PC-3 (cell line): ENCODE results near the gene HMCN1. TPM values are rescaled to one million over a fixed set of nuclear protein-coding genes. Genes with fewer than 3 reads are reported as not detected.

Experiments
- ATAC-seq: fragments of 200-7000 bp; cut with Tn5 transposase; 2 replicates; pipeline ENCODE4 v1.9.1; 2020; ENCODE audit warnings: mild to moderate bottlenecking, moderate library complexity
- BruUV-seq: library from RNA; stranded (reverse); fragments of 400-500 nt; replicated peaks from 2 replicates; lab custom pipeline; 2021; lab: Mats Ljungman, UMichigan
- CTCF ChIA-PET: fragments of 300-600 bp; sonication (Branson Sonifier 250); formaldehyde crosslinking; loops from one replicate; lab custom pipeline; 2022; ENCODE audit warnings: antibody characterized with exemption; lab: Charles Lee
- POLR2A ChIA-PET: fragments of 300-600 bp; sonication (Branson Sonifier 250); formaldehyde crosslinking; loops from one replicate; lab custom pipeline; 2022; ENCODE audit warnings: antibody characterized with exemption; ENCODE audit not compliant: unreplicated experiment; lab: Charles Lee
- DNase-seq: peaks from one replicate; pipeline ENCODE4 v3.0.0-alpha.2; 2015
- H2AFZ ChIP-seq: fragments of 300-600 bp; sonication (generic); 2 replicates; pipeline ENCODE4 v1.6.0; 2016; ENCODE audit warnings: antibody characterized with exemption, low read length
- H3F3A ChIP-seq: fragments of 300-600 bp; sonication (generic); one replicate; pipeline ENCODE4 v1.6.0; 2017; ENCODE audit warnings: antibody characterized with exemption, low read length, control low read depth, mild to moderate bottlenecking; ENCODE audit not compliant: unreplicated experiment
- H3K27ac ChIP-seq: fragments of 300-600 bp; sonication (generic); 2 replicates; pipeline ENCODE4 v1.5.1; 2016; ENCODE audit warnings: mild to moderate bottlenecking, low read length
- H3K27me3 ChIP-seq: fragments of 300-600 bp; sonication (generic); 2 replicates; pipeline ENCODE4 v1.6.1; 2016; ENCODE audit warnings: low read length, mixed read lengths
- H3K36me3 ChIP-seq: fragments of 300-600 bp; sonication (generic); 2 replicates; pipeline ENCODE4 v1.6.1; 2016; ENCODE audit warnings: low read depth, mixed run types, low read length, mixed read lengths
- H3K4me1 ChIP-seq: fragments of 300-600 bp; sonication (generic); 2 replicates; pipeline ENCODE4 v1.5.1; 2016; ENCODE audit warnings: low read length; ENCODE audit not compliant: insufficient read depth
- H3K4me2 ChIP-seq: fragments of 300-600 bp; sonication (generic); 2 replicates; pipeline ENCODE4 v1.6.0; 2016; ENCODE audit warnings: low read length
- H3K4me3 ChIP-seq: fragments of 300-600 bp; sonication (generic); 2 replicates; pipeline ENCODE4 v1.5.1; 2016; ENCODE audit warnings: mild to moderate bottlenecking, low read length, mixed read lengths
- H3K79me2 ChIP-seq: fragments of 300-600 bp; sonication (generic); 2 replicates; pipeline ENCODE4 v1.6.1; 2017; ENCODE audit warnings: low read length, mixed read lengths
- H3K9ac ChIP-seq: fragments of 300-600 bp; sonication (generic); 2 replicates; pipeline ENCODE4 v1.6.0; 2016; ENCODE audit warnings: mild to moderate bottlenecking, low read length
- H3K9me2 ChIP-seq: fragments of 300-600 bp; sonication (generic); replicated peaks from 2 replicates; pipeline ENCODE4 v1.6.1; 2016; ENCODE audit warnings: mixed run types, low read length, mixed read lengths
- H3K9me3 ChIP-seq: fragments of 300-600 bp; sonication (generic); 2 replicates; pipeline ENCODE4 v1.6.1; 2016; ENCODE audit warnings: low read length, mixed read lengths
- H4K20me1 ChIP-seq: fragments of 300-600 bp; sonication (generic); 2 replicates; pipeline ENCODE4 v1.6.1; 2016; ENCODE audit warnings: low read length, mixed read lengths
- CTCF ChIP-seq: fragments of 300-600 bp; sonication (generic); conservative IDR thresholded peaks from 2 replicates; pipeline ENCODE4 v1.5.1; 2017; ENCODE audit warnings: antibody characterized with exemption, low read depth, mild to moderate bottlenecking, low read length
- EZH2 ChIP-seq: fragments of 300-600 bp; sonication (generic); IDR thresholded peaks from one replicate; pipeline ENCODE4 v1.6.1; 2017; ENCODE audit warnings: antibody characterized with exemption, mild to moderate bottlenecking, low read length; ENCODE audit not compliant: unreplicated experiment
- EZH2phosphoT487 ChIP-seq: fragments of 300-600 bp; sonication (generic); IDR thresholded peaks from 2 replicates; pipeline ENCODE4 v1.6.1; 2018; ENCODE audit warnings: mild to moderate bottlenecking, antibody characterized with exemption, low read length, borderline replicate concordance
- intact Hi-C: fragments of 100-400 bp; cut with micrococcal nuclease; formaldehyde crosslinking; loops from 2 replicates; pipeline ENCODE4 v1.9.0; 2023
- total RNA-seq: library from RNA; depleted of rRNA; stranded (reverse); fragments of >200 nt; gene quantifications from 2 replicates; pipeline ENCODE4 v1.2.3, GENCODE V29; 2014

The HMCN1 gene
- total RNA-seq, 1 experiment from 2014 or later: 0.66 TPM

DNA sequence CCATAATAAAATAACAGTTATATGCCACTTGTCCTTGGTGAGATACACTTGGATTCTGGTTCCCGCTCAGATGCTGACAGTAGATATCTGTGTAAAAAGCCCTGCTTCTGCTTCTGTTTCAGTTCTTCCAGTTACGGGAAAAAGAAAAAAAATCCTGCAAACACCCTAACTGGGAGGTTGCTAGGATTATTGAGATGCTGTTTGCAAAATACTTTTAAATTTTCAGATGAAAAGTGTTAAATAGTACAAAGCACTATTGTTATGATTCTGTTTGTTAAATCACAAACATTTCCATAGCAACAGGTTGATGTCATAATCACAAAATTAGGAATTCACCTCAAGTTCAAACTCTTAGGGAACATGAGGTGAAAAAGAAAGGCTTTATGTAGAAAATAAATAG lies 232.3 kb downstream of the HMCN1 start:
- ChIA-PET POLR2A (no interaction called here), CTCF (no interaction called here)
- no peak overlapping the region for H2AFZ ChIP-seq
- no peaks in the 10 kb centered on the region for H3K9me3 ChIP-seq
- H3K4me1 ChIP-seq: peaks cover 8% of the 10 kb centered on the region; the same call in 1 of the 2 replicates
- no peak for DNase-seq
- no peaks in the 10 kb centered on the region for H3K9me2 ChIP-seq
- intact Hi-C loops: no loop called here
- H4K20me1 ChIP-seq: no peaks in the 10 kb centered on the region
- H3K36me3 ChIP-seq: no peaks in the 10 kb centered on the region
- no peak overlapping the region for H3K9ac ChIP-seq
- ATAC-seq: no peak
- no peak overlapping the region for H3K27ac ChIP-seq
- no peak overlapping the region for H3K4me3 ChIP-seq
- H3K27me3 ChIP-seq: no peaks in the 10 kb centered on the region
- H3F3A ChIP-seq: no peaks in the 10 kb centered on the region
- H3K4me2 ChIP-seq: no peak overlapping the region
- H3K79me2 ChIP-seq: no peaks in the 10 kb centered on the region
- TF ChIP-seq EZH2 (no peak), EZH2phosphoT487 (no peak), CTCF (no peak)
- no TSS peak for BruUV-seq

DNA sequence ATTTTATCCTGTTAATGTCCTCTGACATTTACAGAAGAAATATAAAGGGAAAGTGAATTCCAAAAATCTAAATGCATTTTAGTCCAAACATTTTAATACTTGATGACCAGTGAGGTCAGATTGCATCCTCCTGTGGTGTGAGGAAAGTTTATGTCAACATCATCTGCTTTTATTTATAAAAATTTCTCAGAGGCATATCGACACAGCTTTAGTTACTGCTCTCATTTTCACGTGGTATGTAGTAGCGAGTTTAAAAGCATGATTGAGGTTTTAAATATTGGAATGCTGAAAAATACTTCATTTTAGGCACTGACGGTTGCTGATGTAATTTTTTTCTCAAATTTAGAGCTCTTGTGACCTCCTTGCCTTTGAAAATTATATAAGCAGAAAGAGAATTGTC lies 234.8 kb downstream of the HMCN1 start:
- no peaks in the 10 kb centered on the region for H4K20me1 ChIP-seq
- DNase-seq: no peak
- H3K36me3 ChIP-seq: no peaks in the 10 kb centered on the region
- H3K4me2 ChIP-seq: no peak overlapping the region
- no peaks in the 10 kb centered on the region for H3K9me2 ChIP-seq
- H3K9ac ChIP-seq: no peak overlapping the region
- ChIA-PET POLR2A (no interaction called here), CTCF (no interaction called here)
- H3K27me3 ChIP-seq: no peaks in the 10 kb centered on the region
- H3K4me1 ChIP-seq: peaks cover 31% of the 10 kb centered on the region
- intact Hi-C loops: no loop called here
- H3K79me2 ChIP-seq: no peaks in the 10 kb centered on the region
- no peaks in the 10 kb centered on the region for H3K9me3 ChIP-seq
- no peak overlapping the region for H3K4me3 ChIP-seq
- H3F3A ChIP-seq: no peaks in the 10 kb centered on the region
- no peak overlapping the region for H3K27ac ChIP-seq
- no peak for ATAC-seq
- TF ChIP-seq EZH2: no peak
- TF ChIP-seq CTCF: no peak
- TF ChIP-seq EZH2phosphoT487: no peak
- no peak overlapping the region for H2AFZ ChIP-seq
- no TSS peak for BruUV-seq

GRCh38 chr1:185969524-185969991 lies 235.4 kb downstream of the HMCN1 start:
- H2AFZ ChIP-seq: no peak overlapping the region
- no peaks in the 10 kb centered on the region for H3K79me2 ChIP-seq
- no peaks in the 10 kb centered on the region for H3F3A ChIP-seq
- ChIA-PET CTCF (no interaction called here), POLR2A (no interaction called here)
- peaks cover 36% of the 10 kb centered on the region for H3K4me1 ChIP-seq
- H3K9me3 ChIP-seq: no peaks in the 10 kb centered on the region
- no peaks in the 10 kb centered on the region for H3K36me3 ChIP-seq
- no peak overlapping the region for H3K27ac ChIP-seq
- H3K9ac ChIP-seq: no peak overlapping the region
- peak; percentile 45; the same call in 1 of the 2 replicates for ATAC-seq
- no peaks in the 10 kb centered on the region for H4K20me1 ChIP-seq
- no peaks in the 10 kb centered on the region for H3K27me3 ChIP-seq
- H3K9me2 ChIP-seq: no peaks in the 10 kb centered on the region
- DNase-seq: peak; percentile 48
- TF ChIP-seq EZH2: no peak
- TF ChIP-seq EZH2phosphoT487: no peak
- intact Hi-C loops: no loop called here
- no peak overlapping the region for H3K4me2 ChIP-seq
- no peak overlapping the region for H3K4me3 ChIP-seq
- BruUV-seq: no TSS peak
